LNCAP (cell line): ENCODE data around the gene ZNF592.

Experiments used
- TF ChIP-seq, protein P1 (sequence below): fragments of 450-650 bp; IDR thresholded peaks from 2 replicates; pipeline ENCODE4 v1.5.1; 2017; ENCODE audit warnings: mild to moderate bottlenecking

The ZNF592 gene

DNA sequence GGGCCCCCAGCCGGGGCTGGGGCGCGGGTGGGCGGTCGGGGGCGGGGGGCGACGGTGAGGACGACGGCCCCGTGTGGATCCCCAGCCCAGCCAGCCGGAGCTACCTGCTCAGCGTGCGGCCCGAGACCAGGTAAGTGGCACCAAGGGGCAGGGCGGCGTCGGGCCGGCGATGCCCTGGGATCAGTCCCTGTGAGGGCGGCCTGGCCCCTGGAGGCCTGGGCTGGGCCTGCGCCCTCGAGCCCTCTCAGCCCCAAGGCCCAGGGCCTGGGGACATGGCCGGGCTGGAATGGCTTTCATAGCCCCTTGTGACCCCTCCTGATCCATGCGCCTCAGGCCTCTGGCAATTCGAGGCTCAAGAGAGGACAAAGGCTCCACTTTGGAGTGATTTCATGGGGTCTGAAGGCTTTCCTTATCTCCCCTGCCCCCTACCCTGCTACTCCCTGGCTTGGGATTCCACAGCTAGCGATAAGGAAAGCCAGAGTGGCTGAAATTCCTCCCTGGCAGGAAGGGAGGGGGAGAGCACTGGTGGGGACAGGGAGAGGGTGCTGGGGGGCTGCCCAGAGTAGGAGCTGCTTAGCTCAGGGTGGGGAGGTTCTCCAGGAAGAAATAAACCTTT lies 69.2 kb downstream of the ZNF592 start:
- TF ChIP-seq, protein P1, sequence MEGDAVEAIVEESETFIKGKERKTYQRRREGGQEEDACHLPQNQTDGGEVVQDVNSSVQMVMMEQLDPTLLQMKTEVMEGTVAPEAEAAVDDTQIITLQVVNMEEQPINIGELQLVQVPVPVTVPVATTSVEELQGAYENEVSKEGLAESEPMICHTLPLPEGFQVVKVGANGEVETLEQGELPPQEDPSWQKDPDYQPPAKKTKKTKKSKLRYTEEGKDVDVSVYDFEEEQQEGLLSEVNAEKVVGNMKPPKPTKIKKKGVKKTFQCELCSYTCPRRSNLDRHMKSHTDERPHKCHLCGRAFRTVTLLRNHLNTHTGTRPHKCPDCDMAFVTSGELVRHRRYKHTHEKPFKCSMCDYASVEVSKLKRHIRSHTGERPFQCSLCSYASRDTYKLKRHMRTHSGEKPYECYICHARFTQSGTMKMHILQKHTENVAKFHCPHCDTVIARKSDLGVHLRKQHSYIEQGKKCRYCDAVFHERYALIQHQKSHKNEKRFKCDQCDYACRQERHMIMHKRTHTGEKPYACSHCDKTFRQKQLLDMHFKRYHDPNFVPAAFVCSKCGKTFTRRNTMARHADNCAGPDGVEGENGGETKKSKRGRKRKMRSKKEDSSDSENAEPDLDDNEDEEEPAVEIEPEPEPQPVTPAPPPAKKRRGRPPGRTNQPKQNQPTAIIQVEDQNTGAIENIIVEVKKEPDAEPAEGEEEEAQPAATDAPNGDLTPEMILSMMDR: no peak

DNA sequence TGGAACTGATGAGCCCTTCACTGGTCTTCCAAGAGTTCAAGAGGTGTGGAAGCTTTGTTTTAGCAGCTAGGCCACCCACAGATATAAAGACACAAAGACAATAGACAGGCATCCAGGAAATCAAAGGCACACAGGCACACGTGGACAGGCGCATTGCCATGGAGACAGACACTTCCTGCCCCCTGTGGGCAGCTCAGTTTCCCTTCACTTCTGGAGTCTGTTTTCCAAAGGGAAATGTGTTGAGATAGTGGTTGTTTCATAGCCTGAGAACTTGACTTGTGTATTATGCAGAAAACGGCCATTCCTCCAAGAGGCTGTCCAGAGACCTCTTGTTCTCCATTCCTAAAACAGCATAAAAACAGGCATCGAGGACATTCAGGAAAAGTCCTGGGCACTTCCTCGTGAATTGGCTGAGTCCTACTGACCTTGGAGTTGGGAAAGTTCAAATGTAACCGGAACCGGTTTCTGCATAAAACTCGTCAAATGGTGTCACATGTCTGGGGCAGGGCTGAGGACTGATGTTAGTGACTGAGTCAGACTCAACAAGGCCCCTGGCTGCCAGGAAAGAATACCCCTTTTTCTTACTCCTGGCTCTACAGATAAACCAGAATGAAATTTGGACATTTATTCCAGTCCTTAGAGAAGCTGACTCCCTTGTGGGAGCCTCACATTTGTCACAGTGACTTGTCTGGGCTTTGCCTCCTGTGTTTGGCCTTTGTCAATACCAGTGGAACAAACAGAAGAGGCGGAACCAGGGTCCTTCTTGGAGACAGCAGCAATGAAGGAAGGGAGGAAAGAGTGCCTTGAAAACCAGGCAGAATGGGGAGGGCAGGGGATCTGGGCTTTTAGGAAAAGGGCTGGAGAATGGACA lies 70.1 kb downstream of the ZNF592 start:
- TF ChIP-seq, protein P1: no peak

DNA sequence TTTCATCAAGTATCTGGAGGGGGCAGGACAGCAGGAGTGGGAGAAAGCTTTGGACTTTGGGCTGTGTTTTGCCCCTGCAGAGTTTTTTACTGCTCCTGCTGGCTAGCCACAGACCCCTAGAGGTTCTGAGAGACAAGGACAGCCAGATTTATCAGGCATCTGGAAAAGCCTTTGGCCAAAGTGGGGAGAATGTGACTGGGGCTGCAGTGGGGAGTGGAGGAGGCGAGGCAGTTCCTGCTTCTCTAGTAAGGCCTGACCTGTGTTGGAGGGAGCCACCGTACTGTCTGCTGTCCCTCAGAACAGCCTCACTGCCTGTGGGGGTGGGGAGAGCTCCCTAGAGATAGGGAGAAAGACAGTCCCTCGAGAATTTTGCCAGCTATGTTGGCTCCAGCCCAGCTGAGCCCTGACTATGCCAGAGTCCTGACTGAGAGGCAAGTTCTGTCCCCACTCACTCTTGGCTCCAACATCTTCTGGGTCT lies 70.9 kb downstream of the ZNF592 start:
- TF ChIP-seq, protein P1: no peak

DNA sequence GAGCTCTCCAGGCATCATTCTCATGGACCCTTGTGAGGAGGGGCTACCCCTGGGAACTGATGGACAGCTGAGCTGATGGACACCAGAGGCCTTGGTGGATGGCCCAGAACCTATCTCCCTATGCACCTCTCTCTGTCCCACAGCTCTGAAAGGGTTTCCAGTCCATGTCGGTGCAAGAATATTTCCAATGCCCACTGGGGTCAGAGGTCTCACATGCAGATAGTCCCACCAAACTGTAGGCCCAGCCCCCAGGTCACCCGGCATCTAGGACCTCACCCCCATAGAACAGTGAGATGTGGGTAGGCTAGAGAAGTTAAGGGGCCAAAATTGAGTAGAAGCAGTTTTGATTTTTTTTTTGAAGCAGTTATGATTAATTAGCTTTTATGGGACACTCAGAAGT lies 71.4 kb downstream of the ZNF592 start:
- TF ChIP-seq, protein P1: no peak

DNA sequence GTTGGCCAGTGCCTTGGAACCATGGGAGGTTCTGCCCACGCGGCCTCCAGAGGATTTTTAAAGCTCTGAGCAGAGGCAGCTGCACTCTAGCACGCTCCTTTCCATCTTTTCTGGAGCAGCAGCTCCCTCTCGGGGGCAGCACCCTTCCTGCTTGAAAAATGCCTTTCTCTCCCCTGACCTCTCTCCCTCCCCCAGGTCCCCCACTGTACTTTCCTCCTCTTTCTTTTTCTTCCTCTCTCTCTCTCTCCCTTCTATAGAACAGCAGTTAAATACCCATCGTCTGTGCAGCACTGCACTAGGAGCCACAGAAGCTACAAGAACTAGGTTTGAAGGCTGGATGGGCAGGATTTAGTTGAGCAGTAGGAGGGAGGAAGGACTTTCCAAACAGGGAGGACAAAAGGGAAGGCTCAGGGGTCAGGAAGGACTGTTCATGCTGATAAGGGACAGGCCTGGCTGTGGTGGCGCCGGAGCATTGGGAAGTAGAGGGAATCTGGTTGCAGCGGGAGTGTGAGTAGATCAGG lies 73.2 kb downstream of the ZNF592 start:
- TF ChIP-seq, protein P1: no peak

DNA sequence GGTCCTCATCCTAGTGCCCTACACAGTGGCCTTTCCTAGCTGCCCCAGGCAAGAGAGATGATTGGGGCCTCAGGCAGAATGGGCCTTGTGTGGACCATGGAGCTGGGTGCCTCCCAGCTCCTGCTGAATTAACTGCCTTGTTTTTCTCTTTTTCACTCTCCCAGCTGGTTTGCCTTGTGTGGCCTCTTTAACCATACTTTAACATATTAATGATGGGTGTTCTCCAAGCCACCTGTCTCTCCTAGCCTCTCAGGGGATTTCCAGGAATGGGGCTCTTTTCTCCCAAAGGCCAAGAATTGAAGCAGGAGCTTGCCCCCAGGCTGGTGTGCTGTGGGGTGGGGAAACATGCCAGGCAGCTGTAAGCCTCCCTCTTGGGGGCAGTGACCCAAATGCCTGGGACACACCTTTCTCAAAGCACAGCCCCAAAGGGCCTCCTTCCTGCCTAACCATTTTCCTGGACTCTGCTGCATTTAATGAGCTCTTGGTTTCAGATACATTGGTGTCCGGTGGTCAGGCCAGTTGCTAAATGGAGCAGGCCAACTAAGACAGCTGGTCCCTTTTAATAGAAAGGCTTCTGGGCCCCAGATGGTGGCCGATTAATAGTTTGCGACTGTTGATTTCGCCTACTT lies 74.4 kb downstream of the ZNF592 start:
- TF ChIP-seq, protein P1: no peak

DNA sequence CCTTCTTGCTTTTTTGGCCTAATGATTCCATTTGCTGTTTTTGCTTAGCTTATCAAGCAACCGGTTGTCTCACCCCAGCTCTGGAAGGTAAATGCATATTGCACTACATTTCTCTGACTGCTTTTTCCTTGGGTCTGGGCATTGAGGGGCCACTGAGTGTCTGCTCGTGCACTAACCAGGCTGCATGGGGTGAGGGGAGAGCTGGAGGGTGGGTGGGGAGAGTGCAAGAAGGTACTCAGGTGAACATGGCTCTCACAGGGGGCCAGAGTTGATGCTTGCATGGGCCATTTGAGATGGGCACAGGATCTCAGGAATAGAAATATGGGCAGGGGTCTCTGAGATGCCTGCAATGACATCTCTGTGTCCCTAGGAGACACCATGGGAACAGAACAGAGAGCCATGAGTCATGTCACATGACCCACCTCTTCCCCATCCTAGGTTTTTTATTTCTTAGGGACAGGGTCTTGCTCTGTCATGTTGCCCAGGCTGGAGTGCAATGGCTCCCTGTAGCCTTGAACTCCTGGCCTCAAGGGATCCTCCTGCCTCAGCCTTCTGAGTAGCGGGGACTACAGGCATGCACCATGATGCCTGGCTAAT lies 75.0 kb downstream of the ZNF592 start:
- TF ChIP-seq, protein P1: no peak
